ENCODE results near the gene LDLRAD4.

DNA sequence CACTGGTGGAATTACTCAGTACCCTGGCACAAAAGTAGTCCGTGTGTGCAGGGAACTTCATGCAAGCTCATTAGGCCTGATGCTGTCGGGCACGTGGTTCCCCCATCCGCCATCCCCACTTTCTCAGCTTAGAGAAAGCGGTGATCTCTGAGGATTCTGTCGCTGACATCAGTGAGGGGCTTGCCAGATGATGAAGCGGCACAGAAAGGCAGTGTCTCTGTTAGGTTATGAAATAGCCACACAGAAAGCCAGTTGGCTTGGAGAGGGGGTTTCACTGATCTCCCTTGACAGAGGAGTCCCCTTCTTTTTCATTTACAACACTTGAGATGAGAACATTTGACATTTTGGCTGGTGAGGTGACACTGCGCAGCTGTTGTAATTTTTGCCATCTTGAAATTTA, 328.1 kb downstream of the LDLRAD4 start:
- TF ChIP-seq CTCF (IDR thresholded peaks at IDR 0.05): no peak
- no peak for TF ChIP-seq EP300 (IDR thresholded peaks at IDR 0.05)
- TF ChIP-seq POLR2A (IDR thresholded peaks at IDR 0.05; ENCODE audit: low read depth): no peak
- no peak for TF ChIP-seq POLR2AphosphoS5 (IDR thresholded peaks at IDR 0.05)
